MCF 10A (cell line): Measurements from ENCODE around the gene DNAJC18. TPM values are rescaled to one million over a fixed set of nuclear protein-coding genes. Genes with fewer than 3 reads are reported as not detected.
"Not testable (repeated sequence)": the region's sequence is repeated elsewhere in the genome, so short reads cannot be mapped to it uniquely, and the experiment has no call there.

Experiments used
- BruUV-seq: library from RNA; stranded (reverse); fragments of 400-500 nt; replicated peaks from 2 replicates; lab custom pipeline; 2021; lab: Mats Ljungman, UMichigan
- CTCF ChIA-PET: fragments of 300-600 bp; sonication (Branson Sonifier 250); formaldehyde crosslinking; extraction: SDS; loops from one replicate; lab custom pipeline; 2021; ENCODE audit warnings: antibody characterized with exemption, inconsistent platforms; lab: Yijun Ruan, JAX
- POLR2A ChIA-PET: fragments of 300-600, 350-650 bp; sonication (Branson Sonifier 250); formaldehyde crosslinking; extraction: SDS; loops from one replicate; lab custom pipeline; 2020; ENCODE audit warnings: antibody characterized with exemption, inconsistent platforms; lab: Yijun Ruan, JAX
- DNase-seq: peaks from one replicate; pipeline ENCODE4 v3.0.0-alpha.2; 2018; ENCODE audit not compliant: unreplicated experiment
- H3K27ac Mint-ChIP-seq: one replicate; pipeline ENCODE4 v1.8.0; 2022; ENCODE audit warnings: mild to moderate bottlenecking, low read depth, mixed read lengths; ENCODE audit not compliant: unreplicated experiment
- H3K27me3 Mint-ChIP-seq: one replicate; pipeline ENCODE4 v1.8.0; 2022; ENCODE audit warnings: mixed read lengths; ENCODE audit not compliant: insufficient read depth, unreplicated experiment
- H3K36me3 Mint-ChIP-seq: one replicate; pipeline ENCODE4 v1.8.0; 2022; ENCODE audit warnings: mild to moderate bottlenecking, moderate library complexity, mixed read lengths; ENCODE audit not compliant: insufficient read depth, unreplicated experiment
- H3K4me1 Mint-ChIP-seq: one replicate; pipeline ENCODE4 v1.8.0; 2022; ENCODE audit warnings: mixed read lengths; ENCODE audit not compliant: insufficient read depth, unreplicated experiment
- H3K4me3 Mint-ChIP-seq: one replicate; pipeline ENCODE4 v1.8.0; 2022; ENCODE audit warnings: mild to moderate bottlenecking, moderate library complexity, mixed read lengths; ENCODE audit not compliant: unreplicated experiment
- H3K9me3 Mint-ChIP-seq: one replicate; pipeline ENCODE4 v1.8.0; 2022; ENCODE audit warnings: mixed read lengths; ENCODE audit not compliant: unreplicated experiment
- intact Hi-C: fragments of 100-400 bp; cut with micrococcal nuclease; formaldehyde crosslinking; loops from 2 replicates; pipeline ENCODE4 v1.14.1; 2022
- total RNA-seq: library from RNA; stranded (reverse); gene quantifications from 2 replicates; pipeline ENCODE4 v1.2.3, GENCODE V29; 2022
- TF ChIP-seq, protein P1 (sequence below): fragments of 200-600 bp; IDR thresholded peaks from one replicate; pipeline ENCODE4 v1.8.0; 2022; ENCODE audit warnings: antibody characterized with exemption, mild to moderate bottlenecking; ENCODE audit not compliant: unreplicated experiment

The DNAJC18 gene
- total RNA-seq, 1 experiment from 2014 or later: 15.1 TPM

DNA sequence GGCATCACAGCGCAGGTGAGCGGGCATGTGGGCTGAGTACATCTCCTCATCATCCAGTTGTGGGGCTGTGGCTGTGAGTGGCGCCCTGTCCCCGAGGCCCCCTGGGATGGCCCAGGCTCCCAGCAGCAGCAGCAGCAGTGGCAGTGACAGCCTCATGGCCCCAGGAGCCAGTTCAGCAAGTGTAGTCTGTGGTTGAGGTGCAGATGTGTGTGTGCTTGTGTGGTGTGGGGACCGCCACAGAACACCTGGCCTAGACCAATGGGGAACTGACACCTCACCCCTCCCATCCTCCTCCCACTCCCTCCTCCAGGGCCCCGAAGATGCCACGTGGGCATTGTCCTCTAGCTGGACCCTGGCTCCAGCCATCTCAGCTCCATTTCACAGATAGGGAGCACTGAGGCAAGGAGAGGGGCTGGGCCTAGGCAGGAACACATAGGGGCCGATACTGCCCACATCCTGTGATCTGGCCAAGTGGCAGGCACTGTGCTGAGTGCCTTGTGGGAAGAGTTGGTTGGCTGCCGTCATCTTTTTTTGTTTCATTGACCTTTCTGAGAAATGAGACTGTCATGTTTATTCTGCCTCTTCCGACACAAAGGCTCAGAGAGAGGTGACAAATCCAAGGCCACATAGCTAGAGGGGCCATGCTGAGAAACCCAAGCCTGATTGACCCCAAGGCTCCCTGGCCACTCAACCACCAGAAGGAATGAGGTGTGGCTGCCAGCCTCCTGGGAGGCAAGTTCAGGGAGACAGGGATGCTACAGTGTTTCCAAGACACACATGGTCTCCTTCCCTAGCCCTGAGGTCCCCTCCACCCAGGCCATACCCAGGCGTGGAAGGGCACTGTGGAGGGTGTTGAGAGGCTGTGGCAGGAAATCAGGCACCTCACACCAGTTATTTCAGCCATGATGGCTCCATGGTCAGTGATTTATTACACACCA lies 49.4 kb downstream of the DNAJC18 start, which contains the start of gene MZB1:
Gene MZB1 (minus strand): TSS at position 213 of the 938 bp plus-strand sequence. CDS start 57 bp downstream, at position 156.
- POLR2A ChIA-PET: interaction anchor here (0.9 to 1.7 kb wide), 3 partner anchors 8 to 95 kb away, joined by 3 to 8 read pairs (median 6); partner anchors contain the start of gene SPATA24
- Mint-ChIP-seq H3K4me3 (no peak within 1 kb of the TSS), H3K9me3 (no peaks in the 10 kb centered on the region), H3K36me3 (peaks cover 5% of the 10 kb centered on the region), H3K27me3 (no peaks in the 10 kb centered on the region), H3K4me1 (peaks cover 30% of the 10 kb centered on the region), H3K27ac (no peak within 1 kb of the TSS)
- no TSS peak for BruUV-seq
- DNase-seq: no peak
- intact Hi-C loops: no loop called here
- TF ChIP-seq, protein P1, sequence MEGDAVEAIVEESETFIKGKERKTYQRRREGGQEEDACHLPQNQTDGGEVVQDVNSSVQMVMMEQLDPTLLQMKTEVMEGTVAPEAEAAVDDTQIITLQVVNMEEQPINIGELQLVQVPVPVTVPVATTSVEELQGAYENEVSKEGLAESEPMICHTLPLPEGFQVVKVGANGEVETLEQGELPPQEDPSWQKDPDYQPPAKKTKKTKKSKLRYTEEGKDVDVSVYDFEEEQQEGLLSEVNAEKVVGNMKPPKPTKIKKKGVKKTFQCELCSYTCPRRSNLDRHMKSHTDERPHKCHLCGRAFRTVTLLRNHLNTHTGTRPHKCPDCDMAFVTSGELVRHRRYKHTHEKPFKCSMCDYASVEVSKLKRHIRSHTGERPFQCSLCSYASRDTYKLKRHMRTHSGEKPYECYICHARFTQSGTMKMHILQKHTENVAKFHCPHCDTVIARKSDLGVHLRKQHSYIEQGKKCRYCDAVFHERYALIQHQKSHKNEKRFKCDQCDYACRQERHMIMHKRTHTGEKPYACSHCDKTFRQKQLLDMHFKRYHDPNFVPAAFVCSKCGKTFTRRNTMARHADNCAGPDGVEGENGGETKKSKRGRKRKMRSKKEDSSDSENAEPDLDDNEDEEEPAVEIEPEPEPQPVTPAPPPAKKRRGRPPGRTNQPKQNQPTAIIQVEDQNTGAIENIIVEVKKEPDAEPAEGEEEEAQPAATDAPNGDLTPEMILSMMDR: no peak
- CTCF ChIA-PET: interaction anchor here (1.4 kb wide), 1 partner anchor 33 kb away, joined by 4 read pairs; no protein-coding TSS in a partner anchor

DNA sequence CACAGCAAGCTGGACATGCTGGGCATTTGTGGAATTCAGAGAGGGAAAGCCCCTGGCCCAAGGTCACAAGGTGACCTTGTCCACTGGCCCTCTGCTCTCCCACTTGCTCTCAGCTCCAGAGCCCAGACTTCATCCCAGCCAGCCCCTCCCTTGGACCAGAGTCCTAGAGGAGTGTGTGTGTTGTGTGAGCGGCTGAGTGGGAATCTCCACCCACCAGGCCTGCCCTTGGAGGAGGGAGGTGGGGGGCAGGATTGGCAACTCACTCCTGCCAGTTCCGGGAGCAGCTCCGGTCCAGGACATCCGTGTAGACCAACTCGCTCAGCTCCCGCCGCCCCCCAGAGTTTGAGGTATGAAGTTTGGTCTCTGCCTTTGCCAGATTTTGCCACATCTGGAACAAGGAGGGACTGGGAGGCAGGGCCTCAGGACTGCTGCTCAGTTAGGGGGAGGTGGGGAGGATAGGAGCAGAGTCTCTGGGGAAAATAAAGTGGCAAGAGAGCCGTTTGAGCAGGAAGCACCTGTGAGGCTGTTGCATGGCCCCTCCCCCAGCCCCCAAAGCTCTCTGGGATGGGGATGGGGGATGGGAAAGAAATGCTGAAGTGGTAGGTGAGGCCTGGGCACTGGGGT lies 51.0 kb downstream of the DNAJC18 start:
- TF ChIP-seq, protein P1: no peak
- ChIA-PET POLR2A (interaction anchor here (0.7 to 1.2 kb wide), 3 partner anchors 15 to 47 kb away, joined by 3 read pairs; partner anchors contain the start of genes PAIP2 and SPATA24), CTCF (interaction anchor here (1.0 to 1.1 kb wide), 2 partner anchors 12 to 14 kb away, joined by 3 to 4 read pairs; no protein-coding TSS in a partner anchor)

DNA sequence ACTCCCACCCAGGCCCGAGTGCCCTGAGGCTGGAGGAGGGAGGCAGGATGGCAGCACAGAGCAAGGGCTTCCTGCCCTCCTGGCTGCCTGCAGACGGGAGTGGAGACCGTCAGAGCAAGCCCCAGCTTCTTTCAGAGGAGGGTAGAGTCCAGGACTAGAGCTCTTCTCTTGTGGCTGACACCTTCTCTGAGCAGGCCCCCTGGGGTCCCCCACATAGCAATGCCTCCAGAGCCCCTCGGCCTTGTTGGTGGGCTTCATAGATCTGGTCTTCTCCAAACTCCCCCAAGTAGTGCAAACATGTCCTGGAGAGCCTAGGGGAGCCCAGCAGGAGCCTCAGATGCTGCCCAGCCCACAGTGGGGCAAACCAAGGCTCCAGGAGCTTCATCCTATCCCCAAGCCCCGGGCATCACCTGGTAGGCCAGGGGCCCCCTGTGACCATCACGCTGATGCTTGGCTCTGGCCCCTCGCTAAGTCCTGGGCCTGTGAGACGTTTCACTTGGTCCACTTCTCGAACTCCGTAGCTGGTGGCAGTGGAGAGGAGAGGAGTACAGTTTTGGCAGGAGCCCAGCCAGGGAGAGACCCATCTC lies 51.6 kb downstream of the DNAJC18 start:
- intact Hi-C loops: no loop called here
- POLR2A ChIA-PET: interaction anchor here (1.0 to 1.2 kb wide), 2 partner anchors 16 to 46 kb away, joined by 3 read pairs; partner anchors contain the start of genes PAIP2 and SPATA24
- CTCF ChIA-PET: interaction anchor here (1.0 to 1.1 kb wide), 2 partner anchors 11 to 13 kb away, joined by 3 to 4 read pairs; no protein-coding TSS in a partner anchor
- Mint-ChIP-seq H3K4me3 (no peak overlapping the region), H3K27ac (no peak overlapping the region), H3K36me3 (peaks cover 5% of the 10 kb centered on the region), H3K4me1 (peaks cover 35% of the 10 kb centered on the region), H3K27me3 (no peaks in the 10 kb centered on the region), H3K9me3 (no peaks in the 10 kb centered on the region)
- DNase-seq: no peak
- BruUV-seq: no TSS peak
- TF ChIP-seq, protein P1: no peak

More for the DNA sequence above, 51.0 kb downstream of the DNAJC18 start:
- H3K27me3 Mint-ChIP-seq: no peaks in the 10 kb centered on the region
- no TSS peak for BruUV-seq
- no peak for DNase-seq
- peaks cover 33% of the 10 kb centered on the region for H3K4me1 Mint-ChIP-seq
- no peak overlapping the region for H3K4me3 Mint-ChIP-seq
- no peak overlapping the region for H3K27ac Mint-ChIP-seq
- H3K36me3 Mint-ChIP-seq: peaks cover 5% of the 10 kb centered on the region
- H3K9me3 Mint-ChIP-seq: no peaks in the 10 kb centered on the region
- intact Hi-C loops: no loop called here

DNA sequence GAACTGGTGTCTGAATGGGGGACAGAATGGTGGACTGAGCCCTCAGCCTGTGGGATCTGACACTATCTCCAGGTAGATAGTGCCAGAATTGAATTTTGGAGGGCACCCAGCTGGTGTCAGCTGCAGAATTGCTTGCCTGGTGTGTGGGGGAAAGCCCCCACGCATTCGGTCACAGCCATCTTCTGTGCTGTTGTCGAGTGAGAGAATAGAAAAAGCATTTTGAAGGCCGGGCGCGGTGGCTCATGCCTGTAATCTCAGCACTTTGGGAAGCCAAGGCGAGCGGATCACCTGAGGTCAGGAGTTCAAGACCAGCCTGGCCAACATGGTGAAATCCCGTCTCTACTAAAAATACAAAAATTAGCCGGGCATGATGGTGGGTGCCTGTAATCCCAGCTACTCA lies 52.4 kb downstream of the DNAJC18 start:
- intact Hi-C loops, H3K36me3 Mint-ChIP-seq, H3K4me3 Mint-ChIP-seq, DNase-seq, H3K9me3 Mint-ChIP-seq, BruUV-seq, H3K27me3 Mint-ChIP-seq, H3K27ac Mint-ChIP-seq: not testable (repeated sequence)
- H3K4me1 Mint-ChIP-seq: peaks cover 34% of the 10 kb centered on the region
- ChIA-PET POLR2A (interaction anchor here (1.4 to 2.0 kb wide), 5 partner anchors 12 to 52 kb away, joined by 6 to 9 read pairs (median 6); partner anchors contain the start of genes DNAJC18, PAIP2 and SPATA24), CTCF (interaction anchor here (1.3 kb wide), 1 partner anchor 45 kb away, joined by 3 read pairs; no protein-coding TSS in a partner anchor)
